ENCODE measurements around the gene SSNA1.

GRCh38 chr9:137205126-137206069, 16.9 kb downstream of the SSNA1 start, which contains the start of the genes NDOR1 and TMEM203:
- TF ChIP-seq ZNF436 (CRISPR knock-in tag; IDR thresholded peaks at IDR 0.05) (no peak), L3MBTL2 (IDR thresholded peaks at IDR 0.05) (no peak), CTCF (IDR thresholded peaks at IDR 0.05 in 2 of 3, conservative IDR thresholded peaks at IDR 0.05 in 1 of 3; ENCODE audit: insufficient read depth in 2 of 3, low read depth in 1 of 3, low read length in 3 of 3) (no peak), DDX20 (tag; IDR thresholded peaks at IDR 0.05; ENCODE audit: low read depth) (no peak), KLF16 (IDR thresholded peaks at IDR 0.05) (no peak), E2F5 (CRISPR knock-in tag; IDR thresholded peaks at IDR 0.05) (no peak), THRB (CRISPR knock-in tag; conservative IDR thresholded peaks at IDR 0.05) (no peak), BHLHE40 (IDR thresholded peaks at IDR 0.05; ENCODE audit: low read length) (0 out of 2 replicates have a peak, but pooled peaks have one; percentile 10), PCBP1 (IDR thresholded peaks at IDR 0.05; ENCODE audit: low read depth, low read length, poor library complexity, severe bottlenecking) (peak; percentile 79)
